GM18508 (cell line): ENCODE data around the gene CPA3.

Source experiments
- ATAC-seq: cut with Tn5 transposase; IDR thresholded peaks from one replicate; pipeline ENCODE4 v1.9.1; 2021; ENCODE audit warnings: moderate number of reproducible peaks; ENCODE audit not compliant: insufficient read depth, unreplicated experiment

Gene CPA3

GRCh38 chr3:148865049-148865448 is at the start of gene CPA3:
TSS of gene CPA3 (plus strand) at chr3:148865296. CDS start at chr3:148865308, 12 bp downstream.
- ATAC-seq, result no peak

DNA sequence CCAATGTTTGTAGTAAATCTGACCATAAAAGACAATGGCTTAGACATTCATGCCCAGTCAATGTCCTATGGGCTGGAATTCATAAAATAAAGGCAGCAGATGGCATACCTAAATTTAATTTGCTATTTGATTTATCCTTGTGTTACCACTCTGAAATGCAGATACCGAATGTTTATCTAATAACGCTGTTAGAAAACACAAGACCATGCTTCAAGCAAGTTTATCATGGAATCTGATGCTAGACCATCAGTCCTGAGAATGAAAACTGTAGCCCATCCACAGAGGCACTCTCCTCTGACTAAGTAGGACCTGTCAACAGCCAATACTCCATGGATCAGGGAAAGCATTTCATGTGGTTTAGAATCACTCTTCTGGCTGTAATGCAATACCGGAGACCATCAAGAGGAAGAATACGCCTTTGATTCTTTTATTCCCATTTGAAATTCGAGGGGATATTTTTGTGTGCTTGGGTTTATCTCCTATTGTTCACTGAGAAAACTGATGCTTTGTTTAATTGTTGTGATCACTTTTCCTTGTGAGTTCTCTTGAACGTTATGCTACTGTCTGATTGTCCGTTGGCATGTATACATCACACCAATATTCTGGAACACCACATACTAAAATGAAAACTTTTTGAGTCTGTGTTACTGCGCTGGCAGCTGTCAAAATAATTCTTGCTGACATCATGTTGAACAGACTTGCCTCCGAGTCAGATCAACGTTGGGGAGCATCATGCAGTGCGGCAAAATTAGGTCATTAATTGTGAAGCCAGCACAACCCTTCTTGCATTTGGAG is 49.6 kb upstream of the CPA3 start:
- no peak for ATAC-seq

GRCh38 chr3:148816427-148816826 is 48.7 kb upstream of the CPA3 start:
- no peak for ATAC-seq

- ATAC-seq, result no peak
These were observed 48.0 kb upstream of the CPA3 start for GRCh38 chr3:148816981-148817525.

- ATAC-seq, result no peak
These were observed 44.5 kb upstream of the CPA3 start for GRCh38 chr3:148820361-148821245.

DNA sequence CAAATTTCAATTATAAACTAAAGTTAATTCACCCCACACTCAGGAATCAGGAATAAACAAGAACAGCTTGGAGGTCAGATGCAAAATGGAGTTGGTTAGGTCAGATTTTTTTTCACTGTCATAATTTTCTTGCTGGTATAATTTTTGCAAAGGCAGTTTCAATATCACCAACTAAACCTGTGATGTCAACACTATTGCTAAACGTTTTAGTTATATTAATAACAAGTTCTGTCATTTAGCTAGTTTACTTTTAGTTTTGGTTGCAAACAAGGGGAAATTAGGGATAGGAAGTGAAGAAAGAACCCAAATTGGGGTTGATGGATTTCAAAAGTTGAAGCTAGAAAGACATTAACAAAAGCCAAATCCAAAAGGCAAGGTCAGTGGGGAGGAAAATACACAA is 42.1 kb upstream of the CPA3 start:
- ATAC-seq, result no peak

GRCh38 chr3:148825476-148825875 is 39.6 kb upstream of the CPA3 start:
- no peak for ATAC-seq

DNA sequence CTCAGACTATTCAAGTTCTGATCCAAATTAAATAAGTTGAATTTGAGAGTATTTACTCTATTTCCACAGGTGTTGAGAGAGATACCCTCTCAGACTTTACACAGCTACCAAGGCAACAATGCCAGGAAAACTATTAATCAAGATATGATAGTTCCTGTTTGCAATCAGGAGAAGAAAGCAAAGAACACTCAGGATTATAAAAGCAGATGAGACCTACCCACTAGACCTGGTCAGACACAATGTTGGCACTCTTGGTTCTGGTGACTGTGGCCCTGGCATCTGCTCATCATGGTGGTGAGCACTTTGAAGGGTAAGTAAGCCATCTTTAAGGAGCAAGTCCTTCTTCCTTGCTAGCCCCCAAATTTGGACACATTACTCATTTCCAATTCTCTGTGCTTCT is 37.5 kb upstream of the CPA3 start, which contains the start of gene CPB1:
CPB1 (plus strand) TSS at position 227 of the 400 bp plus-strand sequence; CDS start at position 240, 13 bp downstream.
- no peak for ATAC-seq

DNA sequence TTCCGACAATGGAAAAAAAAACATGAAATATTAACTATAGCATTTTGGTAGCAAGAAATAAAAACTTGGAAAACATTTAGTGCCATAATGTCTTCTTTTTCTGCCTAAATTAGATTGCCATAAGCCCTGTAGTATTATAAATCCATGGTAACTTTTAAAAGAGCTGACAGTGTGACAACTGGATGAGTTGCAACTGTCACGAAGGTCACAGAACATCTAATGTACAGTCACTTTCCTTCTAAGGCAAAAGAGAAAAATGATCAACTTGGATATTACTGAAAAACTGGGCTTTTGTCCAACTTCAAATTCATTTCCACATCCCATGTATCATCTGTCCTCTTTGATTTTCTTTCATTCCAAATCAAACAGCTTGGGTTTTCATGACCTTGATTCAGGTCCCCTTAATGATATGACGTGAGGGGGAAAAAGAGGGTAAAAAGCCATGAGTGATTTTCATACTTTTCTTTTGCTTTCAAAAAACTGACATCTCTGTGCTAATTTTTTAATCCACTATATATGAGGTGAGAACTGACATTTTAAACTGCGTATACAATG is 36.9 kb upstream of the CPA3 start:
- no peak for ATAC-seq

DNA sequence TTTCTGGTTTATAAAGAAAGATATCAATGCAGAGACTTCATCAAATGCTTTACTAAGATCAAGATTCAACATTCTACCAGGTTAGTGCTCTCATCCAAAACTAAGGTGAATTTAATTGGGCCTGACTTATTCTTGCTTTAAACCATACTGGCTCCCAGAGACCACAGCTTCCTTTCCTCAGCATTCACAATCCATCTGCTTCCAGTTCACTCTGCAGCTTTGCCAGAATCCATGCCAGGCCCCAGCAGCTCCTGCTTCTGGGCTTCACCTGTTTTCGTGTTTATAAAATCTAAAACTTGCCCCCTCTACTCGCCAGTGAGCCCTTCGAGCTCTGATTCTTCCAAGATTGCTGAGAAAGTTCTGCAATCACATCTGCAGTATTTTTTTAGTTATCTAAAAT is 35.2 kb upstream of the CPA3 start:
- no peak for ATAC-seq

GRCh38 chr3:148833223-148833622 is 31.9 kb upstream of the CPA3 start:
- no peak for ATAC-seq

GRCh38 chr3:148839805-148840204 is 25.3 kb upstream of the CPA3 start:
- no peak for ATAC-seq

- ATAC-seq, result no peak
These were observed 24.6 kb upstream of the CPA3 start for GRCh38 chr3:148840451-148840850.

- no peak for ATAC-seq
These were observed 19.2 kb upstream of the CPA3 start for GRCh38 chr3:148845756-148846395.

DNA sequence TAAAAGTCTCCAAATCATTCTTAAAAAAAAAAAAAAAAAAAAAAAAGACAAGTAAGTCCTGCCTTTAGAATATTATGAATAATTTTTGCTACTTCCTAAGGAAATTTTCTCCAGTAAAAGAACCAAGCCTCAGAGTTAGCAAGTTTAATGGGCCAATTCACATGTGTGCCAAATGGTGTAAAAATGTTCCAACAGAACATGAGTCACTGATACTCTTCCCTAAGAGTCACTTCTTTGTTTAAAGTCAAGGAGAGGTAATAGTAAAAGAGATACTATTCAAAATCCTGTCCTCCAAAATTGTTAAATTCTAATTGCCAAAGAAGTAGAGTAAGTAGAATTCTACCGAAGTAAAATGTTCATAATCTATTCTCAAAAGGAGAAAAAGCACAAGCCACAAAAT is 17.7 kb upstream of the CPA3 start:
- no peak for ATAC-seq

GRCh38 chr3:148848410-148848809 is 16.7 kb upstream of the CPA3 start:
- ATAC-seq, result no peak

- ATAC-seq, result no peak
These were observed 12.7 kb upstream of the CPA3 start for GRCh38 chr3:148852271-148852992.

DNA sequence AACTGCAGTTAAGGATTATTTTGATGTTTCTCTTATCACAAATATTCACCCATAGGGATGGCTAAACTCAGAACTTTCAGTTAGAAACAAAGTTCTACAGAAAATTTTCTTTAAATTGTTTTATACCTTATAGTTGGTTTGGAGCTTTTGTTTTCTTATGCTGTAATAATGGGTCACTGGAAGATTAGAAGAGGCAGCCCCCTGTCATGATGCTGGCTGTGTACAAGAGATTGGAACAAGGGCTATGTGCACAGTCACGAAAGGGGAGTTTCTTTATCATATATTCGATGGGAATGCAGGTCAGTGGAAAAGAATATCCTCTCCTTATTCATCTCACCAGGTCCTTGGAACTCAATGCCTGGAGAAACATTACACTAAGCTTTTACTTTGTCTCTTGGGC is 12.0 kb upstream of the CPA3 start:
- no peak for ATAC-seq

GRCh38 chr3:148854061-148854460 is 11.0 kb upstream of the CPA3 start:
- no peak for ATAC-seq

DNA sequence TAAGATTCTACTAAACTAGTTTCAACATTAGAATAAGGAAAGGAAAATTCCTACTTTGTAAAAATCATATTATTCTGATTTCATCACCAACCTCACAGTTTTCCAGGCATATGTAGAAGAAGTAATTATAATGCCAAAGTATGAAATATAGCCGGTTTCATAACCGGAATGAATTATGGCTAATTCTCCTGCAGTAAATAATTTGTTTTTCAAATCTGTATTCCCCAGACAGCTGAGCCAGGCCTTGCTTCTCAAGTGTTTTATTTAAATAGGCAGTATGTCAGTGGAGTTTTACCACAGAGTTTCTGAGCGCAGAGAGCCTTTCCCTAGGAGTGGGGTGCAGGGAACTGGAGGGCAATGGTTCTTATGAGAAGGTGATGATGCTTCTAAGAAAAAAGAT is 8.7 kb upstream of the CPA3 start:
- ATAC-seq, result no peak
